Neural progenitor cell (in vitro differentiated cells): Measurements from ENCODE around the gene POM121L2. TPM values are rescaled to one million over a fixed set of nuclear protein-coding genes. Genes with fewer than 3 reads are reported as not detected.
A peak's percentile ranks its signal among the peaks of the same experiment; 100 is the strongest.

ENCODE experiments used
- DNase-seq: peaks from one replicate; pipeline ENCODE4 v3.0.0-alpha.2; 2016; ENCODE audit warnings: low spot score
- H2AFZ ChIP-seq: fragments of 200-600 bp; sonication (generic); replicated peaks from 2 replicates; pipeline ENCODE4 v1.6.1; 2016; ENCODE audit warnings: antibody characterized with exemption
- H3F3A ChIP-seq: fragments of 200-600 bp; sonication (generic); 2 replicates; pipeline ENCODE4 v1.6.1; 2016; ENCODE audit warnings: antibody characterized with exemption, low read depth
- H3K27ac ChIP-seq: fragments of 200-600 bp; sonication (generic); 2 replicates; pipeline ENCODE4 v1.5.1; 2016; ENCODE audit warnings: mild to moderate bottlenecking
- H3K27me3 ChIP-seq: fragments of 200-600 bp; sonication (generic); 2 replicates; pipeline ENCODE4 v1.6.1; 2016; ENCODE audit warnings: mild to moderate bottlenecking, moderate library complexity
- H3K36me3 ChIP-seq: fragments of 200-600 bp; sonication (generic); 2 replicates; pipeline ENCODE4 v1.5.1; 2016
- H3K4me1 ChIP-seq: fragments of 200-600 bp; sonication (generic); 2 replicates; pipeline ENCODE4 v1.6.1; 2016; ENCODE audit warnings: mixed run types
- H3K4me2 ChIP-seq: fragments of 200-600 bp; sonication (generic); 2 replicates; pipeline ENCODE4 v1.6.1; 2016
- H3K4me3 ChIP-seq: fragments of 200-600 bp; sonication (generic); 2 replicates; pipeline ENCODE4 v1.5.1; 2016
- H3K79me2 ChIP-seq: fragments of 200-600 bp; sonication (generic); 2 replicates; pipeline ENCODE4 v1.6.1; 2016; ENCODE audit warnings: low read depth
- H3K9ac ChIP-seq: fragments of 200-600 bp; sonication (generic); 2 replicates; pipeline ENCODE4 v1.6.1; 2016
- H3K9me3 ChIP-seq: fragments of 200-600 bp; sonication (generic); 2 replicates; pipeline ENCODE4 v1.5.1; 2016; ENCODE audit warnings: low read depth
- H4K20me1 ChIP-seq: fragments of 200-600 bp; sonication (generic); 2 replicates; pipeline ENCODE4 v1.6.1; 2016; ENCODE audit warnings: low read depth
- H3K27ac Mint-ChIP-seq: 3 replicates; pipeline ENCODE4 v1.8.0; 2021; ENCODE audit warnings: mixed read lengths
- H3K27me3 Mint-ChIP-seq: 2 replicates; pipeline ENCODE4 v1.8.0; 2022; ENCODE audit warnings: low read depth, mild to moderate bottlenecking, inconsistent platforms, moderate library complexity, mixed read lengths; ENCODE audit not compliant: insufficient read depth
- H3K36me3 Mint-ChIP-seq: 3 replicates; pipeline ENCODE4 v1.8.0; 2021; ENCODE audit warnings: mixed read lengths
- H3K4me1 Mint-ChIP-seq: 3 replicates; pipeline ENCODE4 v1.8.0; 2021; ENCODE audit warnings: mixed read lengths
- H3K4me3 Mint-ChIP-seq: 3 replicates; pipeline ENCODE4 v1.8.0; 2021; ENCODE audit warnings: mild to moderate bottlenecking, moderate library complexity, mixed read lengths
- H3K9me3 Mint-ChIP-seq: 3 replicates; pipeline ENCODE4 v1.8.0; 2020; ENCODE audit warnings: mixed read lengths
- EZH2 ChIP-seq: fragments of 200-600 bp; sonication (generic); IDR thresholded peaks from 2 replicates; pipeline ENCODE4 v1.6.1; 2017; ENCODE audit warnings: antibody characterized with exemption, mild to moderate bottlenecking, moderate library complexity
- EZH2phosphoT487 ChIP-seq: fragments of 200-600 bp; sonication (generic); IDR thresholded peaks from 2 replicates; pipeline ENCODE4 v1.6.1; 2017; ENCODE audit warnings: antibody characterized with exemption
- total RNA-seq: library from RNA; depleted of rRNA; stranded (reverse); fragments of >200 nt; gene quantifications from 2 replicates; pipeline ENCODE4 v1.2.3, GENCODE V29; 2015; ENCODE audit warnings: low replicate concordance
- TF ChIP-seq, protein P1 (sequence below): fragments of 200-600 bp; sonication (generic); IDR thresholded peaks from 2 replicates; pipeline ENCODE4 v1.5.1; 2017; ENCODE audit warnings: antibody characterized with exemption, mild to moderate bottlenecking

POM121L2 gene
- total RNA-seq, 1 donor from 2014 or later, result not detected

- H4K20me1 ChIP-seq, result peaks cover 19% of the 10 kb centered on the region
- no peaks in the 10 kb centered on the region for H3K79me2 ChIP-seq
- H3K4me1 ChIP-seq, result peaks cover 12% of the 10 kb centered on the region
- no peak overlapping the region for H3K27ac ChIP-seq
- H3K36me3 Mint-ChIP-seq, result peaks cover 2% of the 10 kb centered on the region
- H3K4me3 ChIP-seq, result peak overlapping the region; percentile 66
- peak overlapping the region; percentile 92 for H3K4me3 Mint-ChIP-seq
- H3K9ac ChIP-seq, result no peak overlapping the region
- peaks cover 42% of the 10 kb centered on the region for H3K27me3 Mint-ChIP-seq
- peaks cover 61% of the 10 kb centered on the region for H3K27me3 ChIP-seq
- H3K4me2 ChIP-seq, result peak overlapping the region; percentile 95
- H3K9me3 ChIP-seq, result no peaks in the 10 kb centered on the region
- no peaks in the 10 kb centered on the region for H3K36me3 ChIP-seq
- peaks cover 12% of the 10 kb centered on the region for H3K9me3 Mint-ChIP-seq
- peak overlapping the region; percentile 56 for H2AFZ ChIP-seq
- H3K27ac Mint-ChIP-seq, result peak overlapping the region; percentile 1
- TF ChIP-seq EZH2phosphoT487 (no peak), EZH2 (peak; percentile 13)
- TF ChIP-seq, protein P1, sequence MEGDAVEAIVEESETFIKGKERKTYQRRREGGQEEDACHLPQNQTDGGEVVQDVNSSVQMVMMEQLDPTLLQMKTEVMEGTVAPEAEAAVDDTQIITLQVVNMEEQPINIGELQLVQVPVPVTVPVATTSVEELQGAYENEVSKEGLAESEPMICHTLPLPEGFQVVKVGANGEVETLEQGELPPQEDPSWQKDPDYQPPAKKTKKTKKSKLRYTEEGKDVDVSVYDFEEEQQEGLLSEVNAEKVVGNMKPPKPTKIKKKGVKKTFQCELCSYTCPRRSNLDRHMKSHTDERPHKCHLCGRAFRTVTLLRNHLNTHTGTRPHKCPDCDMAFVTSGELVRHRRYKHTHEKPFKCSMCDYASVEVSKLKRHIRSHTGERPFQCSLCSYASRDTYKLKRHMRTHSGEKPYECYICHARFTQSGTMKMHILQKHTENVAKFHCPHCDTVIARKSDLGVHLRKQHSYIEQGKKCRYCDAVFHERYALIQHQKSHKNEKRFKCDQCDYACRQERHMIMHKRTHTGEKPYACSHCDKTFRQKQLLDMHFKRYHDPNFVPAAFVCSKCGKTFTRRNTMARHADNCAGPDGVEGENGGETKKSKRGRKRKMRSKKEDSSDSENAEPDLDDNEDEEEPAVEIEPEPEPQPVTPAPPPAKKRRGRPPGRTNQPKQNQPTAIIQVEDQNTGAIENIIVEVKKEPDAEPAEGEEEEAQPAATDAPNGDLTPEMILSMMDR, result no peak
- H3K4me1 Mint-ChIP-seq, result peaks cover 34% of the 10 kb centered on the region
- DNase-seq, result no peak
- H3F3A ChIP-seq, result peaks cover 27% of the 10 kb centered on the region
Observed at GRCh38 chr6:27297484-27297856, 14.6 kb downstream of the POM121L2 start.

DNA sequence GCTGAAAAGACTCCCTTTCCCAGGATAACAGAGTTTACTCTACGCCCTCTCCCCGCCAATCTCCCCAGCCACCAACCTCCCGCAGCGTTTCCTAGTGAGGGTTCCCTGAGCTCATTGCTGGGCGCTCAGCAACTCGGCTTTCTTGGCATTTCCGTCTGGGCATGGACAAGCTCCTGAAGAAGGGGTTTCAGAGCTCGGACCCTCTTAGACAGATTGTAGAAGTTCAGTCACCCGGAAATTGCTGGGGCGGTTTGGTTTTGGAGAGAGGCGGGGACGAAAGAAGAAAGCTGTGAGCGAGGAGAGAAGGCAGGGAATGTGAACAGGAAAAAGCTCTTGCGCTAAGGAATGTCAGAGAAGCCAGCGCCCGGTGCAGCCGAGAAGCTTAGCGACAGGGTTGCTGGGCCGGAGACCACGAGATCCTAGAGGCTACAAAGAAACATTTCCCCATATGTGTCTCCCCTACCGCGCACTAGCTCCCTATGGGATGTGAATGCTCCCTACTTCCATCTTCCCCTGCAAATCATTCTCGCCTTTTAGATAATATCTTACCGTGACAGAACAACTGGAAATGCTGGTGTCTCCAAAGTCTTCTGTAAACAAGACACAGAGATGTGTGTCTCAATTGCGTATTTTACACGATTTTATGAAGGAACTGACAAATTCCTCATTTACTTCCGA, 15.8 kb downstream of the POM121L2 start:
- Mint-ChIP-seq H3K4me1 (peaks cover 35% of the 10 kb centered on the region), H3K36me3 (peaks cover 2% of the 10 kb centered on the region), H3K4me3 (peak overlapping the region; percentile 92), H3K27me3 (peaks cover 50% of the 10 kb centered on the region), H3K27ac (no peak overlapping the region), H3K9me3 (peaks cover 12% of the 10 kb centered on the region)
- peaks cover 24% of the 10 kb centered on the region for H4K20me1 ChIP-seq
- no peak overlapping the region for H3K9ac ChIP-seq
- H3K4me1 ChIP-seq, result peaks cover 12% of the 10 kb centered on the region
- H3F3A ChIP-seq, result peaks cover 27% of the 10 kb centered on the region
- H3K36me3 ChIP-seq, result no peaks in the 10 kb centered on the region
- H3K4me2 ChIP-seq, result peak overlapping the region; percentile 95
- TF ChIP-seq EZH2 (no peak), EZH2phosphoT487 (no peak)
- TF ChIP-seq, protein P1, result no peak
- H2AFZ ChIP-seq, result peak overlapping the region; percentile 75
- H3K27me3 ChIP-seq, result peaks cover 73% of the 10 kb centered on the region
- H3K27ac ChIP-seq, result no peak overlapping the region
- peak overlapping the region; percentile 66 for H3K4me3 ChIP-seq
- peak; percentile 91 for DNase-seq
- H3K9me3 ChIP-seq, result no peaks in the 10 kb centered on the region
- no peaks in the 10 kb centered on the region for H3K79me2 ChIP-seq

DNA sequence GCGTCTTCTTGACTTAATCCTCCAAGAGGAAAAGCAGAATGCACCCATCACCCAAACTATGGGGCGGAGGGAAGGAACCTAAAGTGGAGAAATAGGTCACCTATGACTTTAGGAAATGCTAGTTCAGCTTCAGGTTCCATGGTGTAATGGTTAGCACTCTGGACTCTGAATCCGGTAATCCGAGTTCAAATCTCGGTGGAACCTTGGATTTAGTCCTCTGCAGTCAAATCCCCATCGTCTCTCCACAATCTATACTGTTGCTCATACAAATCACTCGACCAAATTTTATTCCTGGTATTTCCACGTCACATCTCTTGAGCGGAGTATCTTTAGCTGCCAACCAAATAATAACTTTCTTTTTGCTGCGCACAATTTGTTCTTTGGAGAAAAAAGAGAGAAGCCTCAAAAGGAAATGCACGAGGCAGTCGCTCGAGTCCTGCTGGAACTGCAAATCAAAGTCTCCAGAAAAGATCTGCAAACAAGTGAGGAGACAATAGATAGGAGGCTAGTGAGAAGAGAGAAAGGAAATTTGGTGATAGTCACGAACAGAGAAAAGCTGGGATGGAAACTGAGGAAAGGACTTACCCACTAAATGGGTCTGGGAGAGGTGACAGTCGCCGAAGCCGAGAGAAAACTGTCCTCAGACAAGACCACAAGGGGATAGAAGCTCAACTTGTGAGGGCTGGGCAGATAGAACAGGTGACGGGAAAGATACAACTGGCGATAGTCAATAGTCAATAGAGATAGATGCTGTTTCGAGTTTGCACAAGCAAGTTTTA, 16.6 kb downstream of the POM121L2 start:
- H3K27ac ChIP-seq, result no peak overlapping the region
- peak; percentile 74 for DNase-seq
- H3K4me1 ChIP-seq, result peaks cover 17% of the 10 kb centered on the region
- peaks cover 55% of the 10 kb centered on the region for H3K27me3 Mint-ChIP-seq
- peaks cover 30% of the 10 kb centered on the region for H4K20me1 ChIP-seq
- peak overlapping the region; percentile 92 for H3K4me3 Mint-ChIP-seq
- H3K9me3 Mint-ChIP-seq, result peaks cover 12% of the 10 kb centered on the region
- H3K27me3 ChIP-seq, result peaks cover 81% of the 10 kb centered on the region
- H3K36me3 ChIP-seq, result no peaks in the 10 kb centered on the region
- peak overlapping the region; percentile 66 for H3K4me3 ChIP-seq
- H3K36me3 Mint-ChIP-seq, result peaks cover 4% of the 10 kb centered on the region
- no peaks in the 10 kb centered on the region for H3K9me3 ChIP-seq
- H3F3A ChIP-seq, result peaks cover 31% of the 10 kb centered on the region
- TF ChIP-seq EZH2phosphoT487 (no peak), EZH2 (no peak)
- TF ChIP-seq, protein P1, result no peak
- H3K4me1 Mint-ChIP-seq, result peaks cover 43% of the 10 kb centered on the region
- H3K4me2 ChIP-seq, result peak overlapping the region; percentile 95
- peak overlapping the region; percentile 21 for H3K27ac Mint-ChIP-seq
- no peaks in the 10 kb centered on the region for H3K79me2 ChIP-seq
- no peak overlapping the region for H2AFZ ChIP-seq
- H3K9ac ChIP-seq, result no peak overlapping the region
